Measurements from ENCODE around the gene NAPG.

DNA sequence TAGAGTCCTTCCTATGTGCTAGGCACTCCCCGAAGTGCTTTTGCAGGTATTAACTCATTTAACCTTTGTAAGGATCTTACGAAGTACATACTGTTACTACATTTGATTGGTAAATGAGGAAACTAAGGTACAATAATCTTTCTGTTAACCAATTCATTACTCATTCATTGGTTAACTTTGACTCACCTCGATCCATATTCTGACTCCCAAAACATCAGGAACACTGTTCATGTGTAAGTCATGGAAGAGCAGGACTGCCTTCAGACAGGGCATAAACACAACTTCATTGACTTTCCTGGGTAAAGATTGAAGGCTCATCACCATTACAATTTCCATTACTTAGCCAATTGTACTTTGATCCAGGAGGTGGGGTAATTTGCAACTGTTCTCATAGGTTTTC lies 40.6 kb downstream of the NAPG start:
- TF ChIP-seq, protein P1, sequence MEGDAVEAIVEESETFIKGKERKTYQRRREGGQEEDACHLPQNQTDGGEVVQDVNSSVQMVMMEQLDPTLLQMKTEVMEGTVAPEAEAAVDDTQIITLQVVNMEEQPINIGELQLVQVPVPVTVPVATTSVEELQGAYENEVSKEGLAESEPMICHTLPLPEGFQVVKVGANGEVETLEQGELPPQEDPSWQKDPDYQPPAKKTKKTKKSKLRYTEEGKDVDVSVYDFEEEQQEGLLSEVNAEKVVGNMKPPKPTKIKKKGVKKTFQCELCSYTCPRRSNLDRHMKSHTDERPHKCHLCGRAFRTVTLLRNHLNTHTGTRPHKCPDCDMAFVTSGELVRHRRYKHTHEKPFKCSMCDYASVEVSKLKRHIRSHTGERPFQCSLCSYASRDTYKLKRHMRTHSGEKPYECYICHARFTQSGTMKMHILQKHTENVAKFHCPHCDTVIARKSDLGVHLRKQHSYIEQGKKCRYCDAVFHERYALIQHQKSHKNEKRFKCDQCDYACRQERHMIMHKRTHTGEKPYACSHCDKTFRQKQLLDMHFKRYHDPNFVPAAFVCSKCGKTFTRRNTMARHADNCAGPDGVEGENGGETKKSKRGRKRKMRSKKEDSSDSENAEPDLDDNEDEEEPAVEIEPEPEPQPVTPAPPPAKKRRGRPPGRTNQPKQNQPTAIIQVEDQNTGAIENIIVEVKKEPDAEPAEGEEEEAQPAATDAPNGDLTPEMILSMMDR (IDR thresholded peaks at IDR 0.05 in 4 of 5, conservative IDR thresholded peaks at IDR 0.05 in 1 of 5) = no peak
- TF ChIP-seq POLR2A (IDR thresholded peaks at IDR 0.05) = no peak
